A549 (cell line): Measurements from ENCODE around the gene RAD51.

Experiments
- CHD2 ChIP-seq: fragments of 150-350 bp; IDR thresholded peaks from 2 replicates; pipeline ENCODE4 v1.6.1; 2014; ENCODE audit warnings: low read length; ENCODE audit not compliant: partially characterized antibody
- CTCF ChIP-seq: fragments of >200 bp; sonication (Bioruptor Twin); formaldehyde crosslinking; IDR thresholded peaks from 3 replicates; pipeline ENCODE4 v1.5.1; 2016
- EP300 ChIP-seq, 2 experiments: fragments of >200 bp; sonication (Bioruptor Twin); formaldehyde crosslinking; IDR thresholded peaks; 2 replicates in 1 of 2; 3 replicates in 1 of 2; pipeline ENCODE4 v1.6.1; 2016 to 2017
- FOSL2 ChIP-seq, 2 experiments: fragments of 450-650 bp in 1 of 2; fragments of >200 bp in 1 of 2; sonication (Bioruptor Twin) in 1 of 2; formaldehyde crosslinking; IDR thresholded peaks; 2 replicates each; pipeline versions ENCODE4 v1.5.0 to v1.6.1; 2016 to 2020; ENCODE audit warnings: mild to moderate bottlenecking in 1 of 2, moderate library complexity in 1 of 2
- HOXA7 ChIP-seq: fragments of 250-450 bp; sonication (Bioruptor Pico); IDR thresholded peaks from 2 replicates; pipeline ENCODE4 v1.5.0; 2020; ENCODE audit warnings: mild to moderate bottlenecking, moderate library complexity
- JUNB ChIP-seq: fragments of >200 bp; sonication (Bioruptor Twin); formaldehyde crosslinking; IDR thresholded peaks from 2 replicates; pipeline ENCODE4 v1.6.1; 2016
- KDM5A ChIP-seq: fragments of 200-600 bp; sonication (generic); IDR thresholded peaks from 2 replicates; pipeline ENCODE4 v1.6.1; 2016; ENCODE audit warnings: antibody characterized with exemption, mild to moderate bottlenecking
- NR3C1 ChIP-seq: fragments of >200 bp; sonication (Bioruptor Twin); formaldehyde crosslinking; IDR thresholded peaks from 3 replicates; pipeline ENCODE4 v1.6.1; 2017
- POLR2A ChIP-seq: IDR thresholded peaks from 2 replicates; pipeline ENCODE4 v1.6.1; 2012; ENCODE audit warnings: mild to moderate bottlenecking, low read length
- REST ChIP-seq: fragments of 200-600 bp; sonication (generic); IDR thresholded peaks from 2 replicates; pipeline ENCODE4 v1.6.1; 2016; ENCODE audit warnings: antibody characterized with exemption, mild to moderate bottlenecking, moderate library complexity
- RNF2 ChIP-seq: fragments of 200-600 bp; sonication (generic); IDR thresholded peaks from 2 replicates; pipeline ENCODE4 v1.6.1; 2016; ENCODE audit warnings: low read depth, mild to moderate bottlenecking, antibody characterized with exemption, moderate library complexity, borderline replicate concordance
- SMC3 ChIP-seq: fragments of >200 bp; sonication (Bioruptor Twin); formaldehyde crosslinking; IDR thresholded peaks from 3 replicates; pipeline ENCODE4 v1.6.1; 2018; ENCODE audit warnings: inconsistent platforms
- ZC3H11A ChIP-seq: fragments of 450-650 bp; IDR thresholded peaks from 2 replicates; pipeline ENCODE4 v1.6.1; 2014; ENCODE audit warnings: antibody characterized with exemption, mild to moderate bottlenecking

GRCh38 chr15:40743485-40743901, 48.5 kb downstream of the RAD51 start:
- TF ChIP-seq KDM5A (no peak), CTCF (no peak), ZC3H11A (no peak), SMC3 (no peak), EP300 (IDR thresholded peaks at IDR 0.05) (no peak), FOSL2 (IDR thresholded peaks at IDR 0.05) (no peak), FOSL2 (CRISPR knock-in tag; IDR thresholded peaks at IDR 0.05) (no peak), POLR2A (no peak), HOXA7 (CRISPR knock-in tag) (no peak), NR3C1 (no peak), RNF2 (no peak), REST (no peak), JUNB (no peak), CHD2 (no peak)
